Astrocyte (in vitro differentiated cells and primary cell): ENCODE data around the gene NBL1. TPM values are rescaled to one million over a fixed set of nuclear protein-coding genes. Genes with fewer than 3 reads are reported as not detected.

Experiments used
- DNase-seq: peaks from one replicate; pipeline ENCODE4 v3.0.0-alpha.2; 2010; ENCODE audit warnings: low read depth
- FAIRE-seq: peaks from 2 replicates; lab custom pipeline; 2011; peaks lifted over from hg19 to GRCh38; lab: Jason Lieb, UNC
- H2AFZ ChIP-seq: 2 replicates; pipeline ENCODE4 v1.6.0; 2012; ENCODE audit warnings: low read depth, low read length, inconsistent platforms
- H3K27ac ChIP-seq: 2 replicates; pipeline ENCODE4 v1.5.1; 2011; ENCODE audit warnings: low read depth, low read length, inconsistent platforms
- H3K27me3 ChIP-seq: 2 replicates; pipeline ENCODE4 v1.6.0; 2011; ENCODE audit warnings: low read length, inconsistent platforms; ENCODE audit not compliant: insufficient read depth
- H3K36me3 ChIP-seq: 2 replicates; pipeline ENCODE4 v1.5.1; 2011; ENCODE audit warnings: low read length, inconsistent platforms; ENCODE audit not compliant: insufficient read depth
- H3K4me1 ChIP-seq: 2 replicates; pipeline ENCODE4 v1.5.1; 2011; ENCODE audit warnings: low read length, inconsistent platforms; ENCODE audit not compliant: insufficient read depth
- H3K4me2 ChIP-seq: 2 replicates; pipeline ENCODE4 v1.6.0; 2012; ENCODE audit warnings: low read length, inconsistent platforms
- H3K4me3 ChIP-seq: 2 replicates; pipeline ENCODE4 v1.5.1; 2011; ENCODE audit warnings: low read depth, mild to moderate bottlenecking, low read length, inconsistent platforms; ENCODE audit not compliant: insufficient read depth
- H3K79me2 ChIP-seq: 2 replicates; pipeline ENCODE4 v1.6.0; 2012; ENCODE audit warnings: mild to moderate bottlenecking, low read length, inconsistent platforms; ENCODE audit not compliant: insufficient read depth
- H3K9ac ChIP-seq: 2 replicates; pipeline ENCODE4 v1.6.0; 2012; ENCODE audit warnings: mild to moderate bottlenecking, low read length, inconsistent platforms
- H3K9me3 ChIP-seq: 2 replicates; pipeline ENCODE4 v1.5.1; 2012; ENCODE audit warnings: low read depth, mild to moderate bottlenecking, low read length, inconsistent platforms; ENCODE audit not compliant: insufficient read depth
- H4K20me1 ChIP-seq: 2 replicates; pipeline ENCODE4 v1.6.0; 2012; ENCODE audit warnings: low read length, inconsistent platforms; ENCODE audit not compliant: insufficient read depth
- H3K27ac Mint-ChIP-seq: one replicate; pipeline ENCODE4 v1.8.0; 2021; ENCODE audit warnings: mild to moderate bottlenecking, mixed read lengths; ENCODE audit not compliant: unreplicated experiment
- H3K27me3 Mint-ChIP-seq: one replicate; pipeline ENCODE4 v1.8.0; 2021; ENCODE audit warnings: low read depth, mixed read lengths; ENCODE audit not compliant: unreplicated experiment
- H3K36me3 Mint-ChIP-seq: one replicate; pipeline ENCODE4 v1.8.0; 2021; ENCODE audit warnings: low read depth, mixed read lengths; ENCODE audit not compliant: unreplicated experiment
- H3K4me1 Mint-ChIP-seq: one replicate; pipeline ENCODE4 v1.8.0; 2021; ENCODE audit warnings: low read depth, mixed read lengths; ENCODE audit not compliant: unreplicated experiment
- H3K4me3 Mint-ChIP-seq: one replicate; pipeline ENCODE4 v1.8.0; 2021; ENCODE audit warnings: mild to moderate bottlenecking, moderate library complexity, mixed read lengths; ENCODE audit not compliant: unreplicated experiment
- H3K9me3 Mint-ChIP-seq: one replicate; pipeline ENCODE4 v1.8.0; 2021; ENCODE audit warnings: mild to moderate bottlenecking, mixed read lengths; ENCODE audit not compliant: unreplicated experiment
- EZH2 ChIP-seq: IDR thresholded peaks from 2 replicates; pipeline ENCODE4 v1.6.1; 2012; ENCODE audit warnings: mild to moderate bottlenecking, low read length, inconsistent platforms; ENCODE audit not compliant: insufficient read depth
- total RNA-seq: library from RNA; stranded (reverse); gene quantifications from 2 replicates; pipeline ENCODE4 v1.2.1, GENCODE V29; 2021
- TF ChIP-seq, protein P1 (sequence below): IDR thresholded peaks from 2 replicates; pipeline ENCODE4 v1.5.1; 2011; ENCODE audit warnings: low read depth, mild to moderate bottlenecking, inconsistent platforms, low read length, moderate library complexity; ENCODE audit not compliant: insufficient read depth

The NBL1 gene
- total RNA-seq, 1 donor from 2014 or later: 58.3 TPM

DNA sequence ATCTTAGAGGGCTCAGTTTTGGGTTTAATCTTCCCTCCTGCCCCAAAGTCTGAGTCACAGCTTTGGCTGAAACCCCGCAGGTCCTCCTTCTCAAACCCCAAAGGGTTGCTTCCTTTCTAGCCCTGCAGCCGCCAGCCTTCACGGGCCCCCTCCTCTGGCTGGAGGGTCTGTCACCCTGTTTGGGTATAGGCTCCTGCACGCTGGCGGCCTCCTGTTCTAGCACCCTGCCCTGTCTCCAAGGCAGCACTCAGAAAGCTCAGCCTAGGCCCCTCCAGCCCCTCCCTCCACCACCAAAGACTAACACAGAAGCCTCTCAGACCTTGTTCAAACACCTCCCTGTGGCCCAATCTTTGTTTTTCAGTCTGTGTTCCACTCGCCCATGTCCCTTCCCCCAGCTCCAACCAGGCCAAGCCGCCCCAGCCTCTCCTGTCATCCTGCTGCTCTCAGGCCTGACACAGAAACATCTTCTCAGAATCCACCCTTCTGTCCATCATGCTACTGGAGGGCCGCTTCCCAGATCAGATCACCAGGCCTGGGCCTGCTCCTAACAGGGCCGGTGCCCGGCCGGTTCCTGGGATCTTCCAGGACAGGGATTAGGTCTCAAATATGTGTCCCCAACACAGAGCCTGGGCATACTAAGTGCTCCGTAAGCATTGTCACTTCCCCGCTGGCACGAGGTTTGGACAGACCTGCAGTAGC is 56.1 kb downstream of the NBL1 start:
- Histone ChIP-seq H3K27me3 (no peaks in the 10 kb centered on the region), H4K20me1 (no peaks in the 10 kb centered on the region), H3K9ac (no peak overlapping the region), H3K36me3 (no peaks in the 10 kb centered on the region), H3K27ac (no peak overlapping the region), H3K4me1 (no peaks in the 10 kb centered on the region), H3K4me2 (no peak overlapping the region), H3K9me3 (no peaks in the 10 kb centered on the region), H3K4me3 (no peak overlapping the region), H2AFZ (no peak overlapping the region), H3K79me2 (no peaks in the 10 kb centered on the region)
- Mint-ChIP-seq H3K4me3 (no peak overlapping the region), H3K36me3 (no peaks in the 10 kb centered on the region), H3K27me3 (peaks cover 11% of the 10 kb centered on the region), H3K4me1 (no peaks in the 10 kb centered on the region), H3K9me3 (no peaks in the 10 kb centered on the region), H3K27ac (no peak overlapping the region)
- FAIRE-seq: no peak
- TF ChIP-seq, protein P1, sequence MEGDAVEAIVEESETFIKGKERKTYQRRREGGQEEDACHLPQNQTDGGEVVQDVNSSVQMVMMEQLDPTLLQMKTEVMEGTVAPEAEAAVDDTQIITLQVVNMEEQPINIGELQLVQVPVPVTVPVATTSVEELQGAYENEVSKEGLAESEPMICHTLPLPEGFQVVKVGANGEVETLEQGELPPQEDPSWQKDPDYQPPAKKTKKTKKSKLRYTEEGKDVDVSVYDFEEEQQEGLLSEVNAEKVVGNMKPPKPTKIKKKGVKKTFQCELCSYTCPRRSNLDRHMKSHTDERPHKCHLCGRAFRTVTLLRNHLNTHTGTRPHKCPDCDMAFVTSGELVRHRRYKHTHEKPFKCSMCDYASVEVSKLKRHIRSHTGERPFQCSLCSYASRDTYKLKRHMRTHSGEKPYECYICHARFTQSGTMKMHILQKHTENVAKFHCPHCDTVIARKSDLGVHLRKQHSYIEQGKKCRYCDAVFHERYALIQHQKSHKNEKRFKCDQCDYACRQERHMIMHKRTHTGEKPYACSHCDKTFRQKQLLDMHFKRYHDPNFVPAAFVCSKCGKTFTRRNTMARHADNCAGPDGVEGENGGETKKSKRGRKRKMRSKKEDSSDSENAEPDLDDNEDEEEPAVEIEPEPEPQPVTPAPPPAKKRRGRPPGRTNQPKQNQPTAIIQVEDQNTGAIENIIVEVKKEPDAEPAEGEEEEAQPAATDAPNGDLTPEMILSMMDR: no peak
- no peak for TF ChIP-seq EZH2
- DNase-seq: no peak

GRCh38 chr1:19703280-19703679 is 59.2 kb downstream of the NBL1 start:
- no peaks in the 10 kb centered on the region for H3K36me3 Mint-ChIP-seq
- no peak overlapping the region for H3K4me2 ChIP-seq
- no peak overlapping the region for H2AFZ ChIP-seq
- no peak overlapping the region for H3K27ac Mint-ChIP-seq
- no peak overlapping the region for H3K9ac ChIP-seq
- no peak overlapping the region for H3K27ac ChIP-seq
- H3K79me2 ChIP-seq: no peaks in the 10 kb centered on the region
- no peaks in the 10 kb centered on the region for H3K36me3 ChIP-seq
- no peaks in the 10 kb centered on the region for H3K9me3 Mint-ChIP-seq
- no peak overlapping the region for H3K4me3 ChIP-seq
- no peak for TF ChIP-seq EZH2
- TF ChIP-seq, protein P1: no peak
- no peaks in the 10 kb centered on the region for H3K4me1 Mint-ChIP-seq
- no peaks in the 10 kb centered on the region for H3K27me3 ChIP-seq
- H3K4me3 Mint-ChIP-seq: no peak overlapping the region
- no peak for DNase-seq
- H3K9me3 ChIP-seq: no peaks in the 10 kb centered on the region
- peaks cover 13% of the 10 kb centered on the region for H3K27me3 Mint-ChIP-seq
- H4K20me1 ChIP-seq: no peaks in the 10 kb centered on the region
- no peak for FAIRE-seq
- no peaks in the 10 kb centered on the region for H3K4me1 ChIP-seq
